Endothelial cell of umbilical vein (primary cell): ENCODE results near the gene IFITM10. TPM values are rescaled to one million over a fixed set of nuclear protein-coding genes. Genes with fewer than 3 reads are reported as not detected.

ENCODE experiments used
- BruUV-seq: library from RNA; stranded (reverse); fragments of 400-500 nt; replicated peaks from 2 replicates; lab custom pipeline; 2021; lab: Mats Ljungman, UMichigan
- CTCF ChIA-PET: fragments of 300-600, 350-600 bp; sonication (Branson Sonifier 250); formaldehyde crosslinking; loops from one replicate; lab custom pipeline; 2021; ENCODE audit warnings: antibody characterized with exemption, inconsistent platforms; lab: Charles Lee
- POLR2A ChIA-PET: fragments of 300-600, 350-600 bp; sonication (Branson Sonifier 250); formaldehyde crosslinking; loops from one replicate; lab custom pipeline; 2021; ENCODE audit warnings: antibody characterized with exemption, inconsistent platforms; lab: Charles Lee
- DNase-seq: peaks from one replicate; pipeline ENCODE4 v3.0.0-alpha.2; 2011; ENCODE audit warnings: low read depth, low spot score
- FAIRE-seq: peaks from 2 replicates; lab custom pipeline; 2011; peaks lifted over from hg19 to GRCh38; lab: Jason Lieb, UNC
- H2AFZ ChIP-seq: 2 replicates; pipeline ENCODE4 v1.6.0; 2012; ENCODE audit warnings: low read depth, low read length, control low read depth, inconsistent platforms
- H3K27ac ChIP-seq: 2 replicates; pipeline ENCODE4 v1.5.1; 2011; ENCODE audit warnings: low read depth, mild to moderate bottlenecking, control low read depth, low read length, moderate library complexity; ENCODE audit not compliant: insufficient read depth
- H3K27me3 ChIP-seq, 2 experiments: 2 replicates each; pipeline versions ENCODE4 v1.6.0 to v1.6.1; 2011; ENCODE audit warnings: low read length in 2 of 2, mixed read lengths in 1 of 2; ENCODE audit not compliant: control insufficient read depth in 2 of 2, insufficient read depth in 2 of 2
- H3K36me3 ChIP-seq, 2 experiments: 2 replicates in 1 of 2; 3 replicates in 1 of 2; pipeline ENCODE4 v1.5.1; 2011; ENCODE audit warnings: low read length in 2 of 2, mild to moderate bottlenecking in 1 of 2, moderate library complexity in 1 of 2; ENCODE audit not compliant: control insufficient read depth in 2 of 2, insufficient read depth in 2 of 2; ENCODE audit errors: extremely low read depth in 1 of 2
- H3K4me1 ChIP-seq: 3 replicates; pipeline ENCODE4 v1.5.1; 2011; ENCODE audit warnings: mild to moderate bottlenecking, low read length; ENCODE audit not compliant: control insufficient read depth, insufficient read depth; ENCODE audit errors: extremely low read depth
- H3K4me2 ChIP-seq: 2 replicates; pipeline ENCODE4 v1.6.1; 2011; ENCODE audit warnings: low read length, control low read depth, mixed read lengths; ENCODE audit not compliant: insufficient read depth
- H3K4me3 ChIP-seq, 3 experiments: fragments of 200-600 bp in 1 of 3; sonication (generic), shearing (Covaris generic) in 1 of 3; replicated peaks in 1 of 3; 2 replicates each; pipeline ENCODE4 v1.5.1; 2011 to 2016; ENCODE audit warnings: control low read depth in 3 of 3, low read length in 3 of 3, mild to moderate bottlenecking in 2 of 3, inconsistent platforms in 1 of 3, low read depth in 1 of 3, moderate library complexity in 1 of 3; ENCODE audit not compliant: insufficient read depth in 1 of 3
- H3K79me2 ChIP-seq: 2 replicates; pipeline ENCODE4 v1.6.0; 2012; ENCODE audit warnings: low read length, inconsistent platforms; ENCODE audit not compliant: control insufficient read depth, insufficient read depth
- H3K9ac ChIP-seq: replicated peaks from 2 replicates; pipeline ENCODE3; 2011; ENCODE audit warnings: low read length, control low read depth; ENCODE audit not compliant: insufficient read depth; ENCODE audit errors: extremely low read depth
- H3K9me1 ChIP-seq: replicated peaks from 3 replicates; pipeline ENCODE4 v1.6.0; 2011; ENCODE audit warnings: mild to moderate bottlenecking, low read length; ENCODE audit not compliant: control insufficient read depth, insufficient read depth; ENCODE audit errors: extremely low read depth
- H3K9me3 ChIP-seq: replicated peaks from 2 replicates; pipeline ENCODE4 v1.5.1; 2012; ENCODE audit warnings: low read length, inconsistent platforms; ENCODE audit not compliant: control insufficient read depth, insufficient read depth
- H4K20me1 ChIP-seq: replicated peaks from 2 replicates; pipeline ENCODE3; 2011; ENCODE audit warnings: mild to moderate bottlenecking, low read length; ENCODE audit not compliant: control insufficient read depth, insufficient read depth; ENCODE audit errors: extremely low read depth
- CTCF ChIP-seq, 2 donors: IDR thresholded peaks; 1 replicate in 1 of 2; 2 replicates in 1 of 2; pipeline ENCODE4 v1.5.1; 2011; ENCODE audit warnings: low read length in 2 of 2, mild to moderate bottlenecking in 2 of 2, moderate library complexity in 2 of 2, control low read depth in 1 of 2, inconsistent platforms in 1 of 2, low read depth in 1 of 2; ENCODE audit not compliant: insufficient read depth in 1 of 2; ENCODE audit errors: extremely low read depth in 1 of 2
- EZH2 ChIP-seq: IDR thresholded peaks from 2 replicates; pipeline ENCODE4 v1.6.1; 2012; ENCODE audit warnings: borderline replicate concordance, low read depth, mild to moderate bottlenecking, moderate library complexity, low read length, inconsistent platforms; ENCODE audit not compliant: severe bottlenecking
- FOS ChIP-seq: IDR thresholded peaks from 2 replicates; pipeline ENCODE4 v1.6.1; 2011; ENCODE audit warnings: mild to moderate bottlenecking, low read length, moderate library complexity, borderline replicate concordance; ENCODE audit not compliant: insufficient read depth
- GATA2 ChIP-seq: IDR thresholded peaks from 2 replicates; pipeline ENCODE4 v1.7.0; 2011; ENCODE audit warnings: low read depth, mild to moderate bottlenecking, moderate library complexity, mixed read lengths, low read length; ENCODE audit not compliant: insufficient read length, insufficient read depth
- JUN ChIP-seq: IDR thresholded peaks from 2 replicates; pipeline ENCODE4 v1.6.1; 2011; ENCODE audit warnings: borderline replicate concordance, low read depth; ENCODE audit not compliant: insufficient read length, insufficient read depth
- MYC ChIP-seq: IDR thresholded peaks from one replicate; pipeline ENCODE4 v1.6.1; 2011; ENCODE audit warnings: mild to moderate bottlenecking, low read depth, low read length
- POLR2A ChIP-seq: IDR thresholded peaks from 2 replicates; pipeline ENCODE4 v1.6.1; 2012; ENCODE audit warnings: low read depth, mild to moderate bottlenecking, control low read depth, low read length
- POLR2AphosphoS5 ChIP-seq: IDR thresholded peaks from 2 replicates; pipeline ENCODE4 v1.6.1; 2012; ENCODE audit warnings: low read depth, mild to moderate bottlenecking, control low read depth, low read length, moderate library complexity; ENCODE audit not compliant: insufficient read depth
- dilution Hi-C: fragments of 300-500 bp; cut with MboI; formaldehyde crosslinking; loops from one replicate; pipeline ENCODE4 v1.15.0; 2019; ENCODE audit warnings: low sequenced_read_pairs; ENCODE audit not compliant: extremely low pct_ligation_motif_present
- intact Hi-C: fragments of 100-400 bp; cut with micrococcal nuclease; formaldehyde crosslinking; loops from one replicate; pipeline ENCODE4 v1.10.0; 2022
- polyA plus RNA-seq, 4 experiments: library from polyadenylated mRNA; depleted of rRNA in 3 of 4; stranded (reverse) in 3 of 4; unstranded in 1 of 4; fragments of >200 nt; gene quantifications; 2 replicates each; pipeline versions ENCODE4 v1.2.1 to v1.2.3, GENCODE V29; 2011 to 2012; ENCODE audit warnings: missing spikeins in 1 of 4
- total RNA-seq: library from RNA; stranded (reverse); gene quantifications from 2 replicates; pipeline ENCODE4 v1.2.3, GENCODE V29; 2021
- TF ChIP-seq, protein P1 (sequence below): IDR thresholded peaks from 2 replicates; pipeline ENCODE4 v1.6.1; 2011; ENCODE audit not compliant: insufficient read depth, insufficient read length

The IFITM10 gene
- total and polyA plus RNA-seq, 2 donors (not counting 3 experiments of a cell fraction or from before 2014, with no cell fraction given): 0.04 to 0.66 TPM

- Histone ChIP-seq H3K4me3 (no peak overlapping the region), H3K4me1 (no peaks in the 10 kb centered on the region), H4K20me1 (no peaks in the 10 kb centered on the region), H3K36me3 (no peaks in the 10 kb centered on the region), H3K9ac (no peak overlapping the region), H3K9me3 (no peaks in the 10 kb centered on the region), H3K79me2 (no peaks in the 10 kb centered on the region), H3K27me3 (no peaks in the 10 kb centered on the region), H3K27ac (no peak overlapping the region), H3K9me1 (no peaks in the 10 kb centered on the region), H2AFZ (no peak overlapping the region), H3K4me2 (no peak overlapping the region)
- TF ChIP-seq MYC (no peak), GATA2 (no peak), POLR2AphosphoS5 (no peak), JUN (no peak)
- no TSS peak for BruUV-seq
- DNase-seq: no peak
- FAIRE-seq: no peak
- CTCF ChIA-PET: interaction anchor here (1.3 to 1.6 kb wide), 2 partner anchors 84 to 126 kb away, joined by 3 to 7 read pairs; no protein-coding TSS in a partner anchor
- POLR2A ChIA-PET: no interaction called here
- intact Hi-C loops (no loop called here), dilution Hi-C loops (no loop called here)
These were observed 27.9 kb upstream of the IFITM10 start for GRCh38 chr11:1778141-1778911.

DNA sequence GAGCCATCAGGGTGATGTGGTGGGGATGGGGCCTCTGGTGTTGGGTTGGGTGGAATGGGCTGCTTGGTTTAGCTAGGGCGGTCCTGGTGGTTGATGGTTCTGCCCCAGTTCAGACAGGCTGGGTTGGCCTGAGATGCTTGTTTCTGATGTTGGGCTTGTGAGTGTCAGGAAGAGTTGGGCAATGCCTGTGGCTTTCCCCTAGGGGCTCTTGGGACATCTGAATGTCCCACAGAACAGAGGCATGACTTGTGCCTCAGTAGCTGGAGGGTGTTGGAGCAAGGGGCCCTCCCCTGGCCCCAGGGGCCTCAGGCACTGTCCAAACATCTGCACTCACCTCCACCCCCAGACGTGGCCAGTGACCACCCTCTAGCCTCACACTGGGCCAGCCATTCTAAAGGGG, 27.3 kb upstream of the IFITM10 start:
- ChIA-PET CTCF (interaction anchor here (1.2 to 1.6 kb wide), 3 partner anchors 84 to 231 kb away, joined by 3 to 7 read pairs (median 3); no protein-coding TSS in a partner anchor), POLR2A (no interaction called here)
- BruUV-seq: no TSS peak

More for the DNA sequence above, 27.3 kb upstream of the IFITM10 start:
- TF ChIP-seq EZH2 (no peak), CTCF (IDR thresholded peaks at IDR 0.05; ENCODE audit: extremely low read depth in 1 of 2, insufficient read depth in 1 of 2, low read depth in 1 of 2, low read length in 2 of 2) (no peak), FOS (no peak), GATA2 (no peak), JUN (no peak), POLR2A (no peak), POLR2AphosphoS5 (no peak), MYC (no peak)
- TF ChIP-seq, protein P1, sequence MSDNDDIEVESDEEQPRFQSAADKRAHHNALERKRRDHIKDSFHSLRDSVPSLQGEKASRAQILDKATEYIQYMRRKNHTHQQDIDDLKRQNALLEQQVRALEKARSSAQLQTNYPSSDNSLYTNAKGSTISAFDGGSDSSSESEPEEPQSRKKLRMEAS: no peak
- Histone ChIP-seq H3K27me3 (no peaks in the 10 kb centered on the region), H3K79me2 (no peaks in the 10 kb centered on the region), H3K27ac (no peak overlapping the region), H3K36me3 (no peaks in the 10 kb centered on the region), H3K4me3 (no peak overlapping the region), H3K9me1 (no peaks in the 10 kb centered on the region), H3K4me2 (no peak overlapping the region), H4K20me1 (no peaks in the 10 kb centered on the region), H3K4me1 (peaks cover under 1% of the 10 kb centered on the region), H2AFZ (no peak overlapping the region), H3K9me3 (no peaks in the 10 kb centered on the region), H3K9ac (no peak overlapping the region)
- DNase-seq (no peak), FAIRE-seq (no peak)
- dilution Hi-C loops: no loop called here
- intact Hi-C loops: no loop called here
